Endothelial cell of hepatic sinusoid (primary cell): ENCODE measurements around the gene TSHR.

Experiments
- in situ Hi-C: cut with HindIII; loops from 2 replicates; pipeline ENCODE4 v1.10.0; 2017; ENCODE audit warnings: low sequenced_read_pairs

Gene TSHR

GRCh38 chr14:81170104-81170828, 214.8 kb downstream of the TSHR start:
- in situ Hi-C loops: loop anchor here (25.0 kb wide), 1 partner anchor 183 kb away; no protein-coding TSS in a partner anchor

- in situ Hi-C loops: loop anchor here (25.0 kb wide), 1 partner anchor 184 kb away; no protein-coding TSS in a partner anchor
Observed at GRCh38 chr14:81170829-81171195, 215.4 kb downstream of the TSHR start.

GRCh38 chr14:81172353-81172752, 216.9 kb downstream of the TSHR start:
- in situ Hi-C loops: loop anchor here (25.0 kb wide), 1 partner anchor 185 kb away; no protein-coding TSS in a partner anchor

GRCh38 chr14:81172881-81173280, 217.5 kb downstream of the TSHR start:
- in situ Hi-C loops: loop anchor here (25.0 kb wide), 1 partner anchor 186 kb away; no protein-coding TSS in a partner anchor

GRCh38 chr14:81176241-81176640, 220.8 kb downstream of the TSHR start:
- in situ Hi-C loops: no loop called here

- in situ Hi-C loops: no loop called here
Observed at GRCh38 chr14:81177225-81177624, 221.8 kb downstream of the TSHR start.

GRCh38 chr14:81178063-81178462, 222.6 kb downstream of the TSHR start:
- in situ Hi-C loops: no loop called here

GRCh38 chr14:81179631-81180030, 224.2 kb downstream of the TSHR start:
- in situ Hi-C loops: no loop called here

GRCh38 chr14:81187832-81188522, 232.6 kb downstream of the TSHR start:
- in situ Hi-C loops: no loop called here

- in situ Hi-C loops: no loop called here
Observed at GRCh38 chr14:81192594-81192993, 237.2 kb downstream of the TSHR start.

- in situ Hi-C loops: no loop called here
Observed at GRCh38 chr14:81193924-81194633, 238.7 kb downstream of the TSHR start.
